Neural crest cell (in vitro differentiated cells): ENCODE measurements around the gene RHBDL1. TPM values are rescaled to one million over a fixed set of nuclear protein-coding genes. Genes with fewer than 3 reads are reported as not detected.

Experiments used
- DNase-seq: peaks from one replicate; pipeline ENCODE4 v3.0.0; 2021; ENCODE audit warnings: low read depth, mixed read lengths, low spot score
- H3K27ac Mint-ChIP-seq: one replicate; pipeline ENCODE4 v1.8.0; 2021; ENCODE audit warnings: mild to moderate bottlenecking, mixed read lengths; ENCODE audit not compliant: unreplicated experiment
- H3K27me3 Mint-ChIP-seq: 2 replicates; pipeline ENCODE4 v1.8.0; 2021; ENCODE audit warnings: low read depth, mild to moderate bottlenecking, mixed read lengths
- H3K36me3 Mint-ChIP-seq: 2 replicates; pipeline ENCODE4 v1.8.0; 2021; ENCODE audit warnings: low read depth, mild to moderate bottlenecking, mixed read lengths
- H3K4me1 Mint-ChIP-seq: 2 replicates; pipeline ENCODE4 v1.8.0; 2021; ENCODE audit warnings: mixed read lengths
- H3K4me3 Mint-ChIP-seq: one replicate; pipeline ENCODE4 v1.8.0; 2021; ENCODE audit warnings: mild to moderate bottlenecking, mixed read lengths
- H3K9me3 Mint-ChIP-seq: 2 replicates; pipeline ENCODE4 v1.8.0; 2021; ENCODE audit warnings: mixed read lengths
- total RNA-seq: library from RNA; stranded (reverse); gene quantifications from 2 replicates; pipeline ENCODE4 v1.2.1, GENCODE V29; 2021
- TF ChIP-seq, protein P1 (sequence below): fragments of 200-600 bp; sonication (generic); conservative IDR thresholded peaks from 2 replicates; pipeline ENCODE4 v1.5.0; 2021; ENCODE audit warnings: antibody characterized with exemption, mild to moderate bottlenecking

RHBDL1 gene
- total RNA-seq, 1 donor from 2014 or later = 3.1 TPM

- DNase-seq = peak; percentile 90
- Mint-ChIP-seq H3K4me1 (peaks cover 4% of the 10 kb centered on the region), H3K36me3 (no peaks in the 10 kb centered on the region), H3K27ac (peak within 1 kb of the TSS; percentile 95), H3K27me3 (no peaks in the 10 kb centered on the region), H3K4me3 (peak within 1 kb of the TSS; percentile 84), H3K9me3 (no peaks in the 10 kb centered on the region)
- TF ChIP-seq, protein P1, sequence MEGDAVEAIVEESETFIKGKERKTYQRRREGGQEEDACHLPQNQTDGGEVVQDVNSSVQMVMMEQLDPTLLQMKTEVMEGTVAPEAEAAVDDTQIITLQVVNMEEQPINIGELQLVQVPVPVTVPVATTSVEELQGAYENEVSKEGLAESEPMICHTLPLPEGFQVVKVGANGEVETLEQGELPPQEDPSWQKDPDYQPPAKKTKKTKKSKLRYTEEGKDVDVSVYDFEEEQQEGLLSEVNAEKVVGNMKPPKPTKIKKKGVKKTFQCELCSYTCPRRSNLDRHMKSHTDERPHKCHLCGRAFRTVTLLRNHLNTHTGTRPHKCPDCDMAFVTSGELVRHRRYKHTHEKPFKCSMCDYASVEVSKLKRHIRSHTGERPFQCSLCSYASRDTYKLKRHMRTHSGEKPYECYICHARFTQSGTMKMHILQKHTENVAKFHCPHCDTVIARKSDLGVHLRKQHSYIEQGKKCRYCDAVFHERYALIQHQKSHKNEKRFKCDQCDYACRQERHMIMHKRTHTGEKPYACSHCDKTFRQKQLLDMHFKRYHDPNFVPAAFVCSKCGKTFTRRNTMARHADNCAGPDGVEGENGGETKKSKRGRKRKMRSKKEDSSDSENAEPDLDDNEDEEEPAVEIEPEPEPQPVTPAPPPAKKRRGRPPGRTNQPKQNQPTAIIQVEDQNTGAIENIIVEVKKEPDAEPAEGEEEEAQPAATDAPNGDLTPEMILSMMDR = peak; percentile 84
Measured at GRCh38 chr16:667780-668518, 7.5 kb upstream of the RHBDL1 start, which contains the start of gene RHOT2. RHOT2 (plus strand) TSS chr16:668132; CDS start chr16:668200, 68 bp downstream.

DNA sequence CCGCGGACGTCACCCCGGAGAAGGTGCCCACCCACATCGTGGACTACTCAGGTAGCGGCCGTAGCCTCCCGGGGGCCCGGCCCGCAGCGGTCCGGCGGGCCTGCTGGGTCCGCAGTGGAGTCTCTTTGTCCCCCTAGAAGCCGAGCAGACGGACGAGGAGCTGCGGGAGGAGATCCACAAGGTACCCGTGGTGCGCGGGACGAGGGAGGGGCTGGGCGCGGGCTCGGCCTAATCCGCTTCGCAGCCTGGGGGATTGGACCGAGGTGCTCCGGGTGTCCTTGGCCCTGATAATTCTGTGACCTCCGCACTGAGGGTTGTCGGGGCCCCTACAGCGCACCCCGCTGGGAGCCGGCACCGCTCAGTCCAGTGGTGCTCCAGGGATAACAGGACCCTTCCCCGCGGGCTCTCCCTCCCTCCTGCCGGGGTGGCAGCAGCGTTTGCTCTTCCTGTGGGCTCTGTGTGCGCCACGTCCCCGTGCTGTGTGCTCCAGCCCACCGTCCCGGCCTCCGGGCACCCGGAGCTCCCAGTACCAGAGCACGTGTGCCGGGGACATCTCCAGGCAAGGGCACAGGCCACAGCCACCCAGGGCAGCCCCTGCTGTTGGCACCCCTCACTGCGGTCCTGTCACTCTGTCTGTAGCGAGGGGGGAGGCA, 6.8 kb upstream of the RHBDL1 start:
- peak overlapping the region; percentile 84 for H3K4me3 Mint-ChIP-seq
- no peaks in the 10 kb centered on the region for H3K9me3 Mint-ChIP-seq
- peaks cover 4% of the 10 kb centered on the region for H3K4me1 Mint-ChIP-seq
- H3K27me3 Mint-ChIP-seq = no peaks in the 10 kb centered on the region
- H3K27ac Mint-ChIP-seq = no peak overlapping the region
- H3K36me3 Mint-ChIP-seq = no peaks in the 10 kb centered on the region
- TF ChIP-seq, protein P1 = no peak
- DNase-seq = no peak

DNA sequence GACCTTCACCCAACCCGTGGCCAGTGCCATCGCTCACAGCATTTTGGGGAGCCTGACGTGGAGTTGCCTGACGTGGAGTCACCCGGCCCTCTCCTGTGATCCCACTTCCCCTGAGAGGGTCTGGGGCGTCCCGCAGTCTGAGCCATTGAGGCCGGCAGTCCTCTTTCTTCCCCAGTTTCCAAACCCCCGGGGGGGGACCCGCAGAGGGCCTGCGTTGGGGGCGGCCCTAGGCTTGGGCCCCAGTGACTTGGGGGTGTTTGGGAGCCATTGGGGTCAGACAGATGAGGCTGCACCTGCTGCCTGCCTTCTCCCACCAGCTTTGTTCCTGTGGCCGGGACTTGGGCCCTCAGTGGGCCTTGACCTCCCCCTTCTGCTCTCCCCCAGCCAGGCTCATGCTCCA, 5.8 kb upstream of the RHBDL1 start:
- Mint-ChIP-seq H3K4me1 (peaks cover 4% of the 10 kb centered on the region), H3K27ac (no peak overlapping the region), H3K4me3 (peak overlapping the region; percentile 84), H3K36me3 (no peaks in the 10 kb centered on the region), H3K27me3 (peaks cover under 1% of the 10 kb centered on the region), H3K9me3 (no peaks in the 10 kb centered on the region)
- no peak for DNase-seq
- TF ChIP-seq, protein P1 = no peak

GRCh38 chr16:670485-671352, 4.8 kb upstream of the RHBDL1 start:
- Mint-ChIP-seq H3K4me3 (peak overlapping the region; percentile 84), H3K27ac (no peak overlapping the region), H3K36me3 (no peaks in the 10 kb centered on the region), H3K27me3 (peaks cover 8% of the 10 kb centered on the region), H3K9me3 (no peaks in the 10 kb centered on the region), H3K4me1 (peaks cover 8% of the 10 kb centered on the region)
- TF ChIP-seq, protein P1 = no peak
- DNase-seq = no peak

- H3K36me3 Mint-ChIP-seq = no peaks in the 10 kb centered on the region
- H3K9me3 Mint-ChIP-seq = no peaks in the 10 kb centered on the region
- H3K27me3 Mint-ChIP-seq = peaks cover 9% of the 10 kb centered on the region
- DNase-seq = no peak
- H3K27ac Mint-ChIP-seq = no peak overlapping the region
- H3K4me3 Mint-ChIP-seq = no peak overlapping the region
- TF ChIP-seq, protein P1 = no peak
- H3K4me1 Mint-ChIP-seq = peaks cover 8% of the 10 kb centered on the region
Measured at GRCh38 chr16:671353-672131, 3.9 kb upstream of the RHBDL1 start.
